HG02973 (cell line): ENCODE measurements around the gene ANKRD35.
"Not testable (repeated sequence)": the region's sequence is repeated elsewhere in the genome, so short reads cannot be mapped to it uniquely, and the experiment has no call there.

Source experiments
- ATAC-seq: cut with Tn5 transposase; IDR thresholded peaks from one replicate; pipeline ENCODE4 v1.9.1; 2021; ENCODE audit warnings: moderate library complexity; ENCODE audit not compliant: unreplicated experiment

ANKRD35 gene

GRCh38 chr1:145858238-145858900 is 27.3 kb downstream of the ANKRD35 start:
- ATAC-seq = no peak

GRCh38 chr1:145857170-145857569 is 28.5 kb downstream of the ANKRD35 start:
- no peak for ATAC-seq

- no peak for ATAC-seq
Observed at GRCh38 chr1:145855426-145855948, 30.2 kb downstream of the ANKRD35 start.

GRCh38 chr1:145849356-145850160 is 36.1 kb downstream of the ANKRD35 start:
- no peak for ATAC-seq

GRCh38 chr1:145847827-145848226 is 37.8 kb downstream of the ANKRD35 start:
- ATAC-seq = no peak

- no peak for ATAC-seq
Observed at GRCh38 chr1:145846201-145846612, 39.5 kb downstream of the ANKRD35 start.

GRCh38 chr1:145845514-145846161 is 40.0 kb downstream of the ANKRD35 start, which contains the start of gene NUDT17:
Gene NUDT17 (plus strand): TSS chr1:145845630. CDS start chr1:145845641, 11 bp downstream.
- peak; percentile 43 for ATAC-seq

- peak; percentile 62 for ATAC-seq
Observed at GRCh38 chr1:145845144-145845513, 40.5 kb downstream of the ANKRD35 start.

- no peak for ATAC-seq
Observed at GRCh38 chr1:145843031-145843430, 42.6 kb downstream of the ANKRD35 start.

GRCh38 chr1:145837656-145838055 is 48.0 kb downstream of the ANKRD35 start:
- no peak for ATAC-seq

GRCh38 chr1:145830810-145831209 is 54.9 kb downstream of the ANKRD35 start:
- ATAC-seq = not testable (repeated sequence)

GRCh38 chr1:145828367-145829026 is 57.2 kb downstream of the ANKRD35 start:
- ATAC-seq = no peak

- no peak for ATAC-seq
Observed at GRCh38 chr1:145827966-145828365, 57.7 kb downstream of the ANKRD35 start.

- ATAC-seq = no peak
Observed at GRCh38 chr1:145826030-145826429, 59.6 kb downstream of the ANKRD35 start.

GRCh38 chr1:145824499-145824842 is 61.2 kb downstream of the ANKRD35 start:
- no peak for ATAC-seq

GRCh38 chr1:145823565-145824498 is 61.8 kb downstream of the ANKRD35 start, which contains the start of the genes POLR3C and RNF115:
Gene POLR3C (plus strand): TSS chr1:145824200. CDS start chr1:145825777, 1,577 bp downstream.
Gene RNF115 (minus strand): TSS chr1:145824095. CDS start chr1:145823873, 222 bp downstream.
- ATAC-seq = peak; percentile 79

- not testable (repeated sequence) for ATAC-seq
Observed at GRCh38 chr1:145822779-145823331, 62.8 kb downstream of the ANKRD35 start.

- ATAC-seq = not testable (repeated sequence)
Observed at GRCh38 chr1:145818095-145818494, 67.6 kb downstream of the ANKRD35 start.
